ENCODE data around the gene XIAP.
A peak's percentile ranks its signal among the peaks of the same experiment; 100 is the strongest.
"Not testable (repeated sequence)": the region's sequence is repeated elsewhere in the genome, so short reads cannot be mapped to it uniquely, and the experiment has no call there.

The XIAP gene

DNA sequence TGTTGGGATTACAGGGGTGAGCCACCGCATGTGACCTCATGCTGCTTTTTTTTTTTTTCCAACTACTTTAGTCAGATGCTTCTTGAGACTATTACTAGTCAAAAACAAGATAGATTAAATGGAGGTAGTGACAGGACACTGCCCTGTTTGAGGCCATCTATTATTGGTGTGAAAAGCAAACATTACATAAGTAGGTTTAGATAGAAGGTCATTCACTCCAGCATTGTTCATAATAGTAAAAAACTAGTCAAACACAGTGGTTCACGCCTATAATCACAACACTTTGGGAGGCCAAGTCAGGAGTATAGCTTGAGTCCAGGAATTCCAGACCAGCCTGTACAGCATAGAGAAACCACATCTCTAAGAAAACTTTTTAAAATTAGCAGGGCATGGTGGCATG lies 16.3 kb downstream of the XIAP start:
- no peak for DNase-seq (ENCODE audit: low spot score)

DNA sequence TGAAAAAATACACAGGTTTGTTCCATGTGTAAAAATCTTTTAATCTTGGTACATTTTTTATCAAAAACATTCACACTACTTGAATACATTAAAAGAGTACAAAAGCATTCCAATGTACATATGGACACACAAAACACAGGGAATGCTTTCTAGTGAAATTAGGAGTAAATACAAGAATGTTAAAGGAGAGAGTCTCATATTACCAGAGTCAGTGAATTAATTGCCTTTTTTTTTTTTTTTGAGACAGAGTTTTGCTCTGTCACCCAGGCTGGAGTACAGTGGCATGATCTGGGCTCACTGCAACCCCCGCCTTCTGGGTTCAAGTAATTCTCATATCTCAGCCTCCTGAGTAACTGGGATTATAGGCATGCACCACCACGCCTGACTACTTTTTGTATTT lies 17.0 kb downstream of the XIAP start:
- no peak for DNase-seq (ENCODE audit: low spot score)

- no peak for DNase-seq (ENCODE audit: low spot score)
These were observed 18.4 kb downstream of the XIAP start for GRCh38 chrX:123878252-123878721.

- DNase-seq (ENCODE audit: low spot score) = no peak
These were observed 21.5 kb downstream of the XIAP start for GRCh38 chrX:123881330-123881729.

DNA sequence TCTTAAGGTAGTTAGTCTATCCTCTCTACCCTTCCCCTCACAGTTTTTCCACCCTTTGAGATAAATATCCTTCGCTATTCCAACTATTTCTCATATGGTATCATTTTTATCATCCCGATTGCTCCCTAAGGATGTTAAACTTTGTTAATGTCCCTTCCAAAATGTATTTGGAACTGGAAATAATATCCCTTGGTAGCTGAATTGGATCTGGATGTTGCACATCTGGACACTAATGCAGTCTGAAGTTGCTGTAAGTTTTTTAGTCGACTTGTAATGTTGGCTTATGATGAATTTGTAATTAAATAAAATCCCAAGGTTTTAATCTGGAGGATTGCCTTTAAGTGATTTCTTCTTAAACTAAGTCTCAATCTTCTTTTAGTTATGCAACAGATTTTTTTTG lies 22.5 kb downstream of the XIAP start:
- no peak for DNase-seq (ENCODE audit: low spot score)

DNA sequence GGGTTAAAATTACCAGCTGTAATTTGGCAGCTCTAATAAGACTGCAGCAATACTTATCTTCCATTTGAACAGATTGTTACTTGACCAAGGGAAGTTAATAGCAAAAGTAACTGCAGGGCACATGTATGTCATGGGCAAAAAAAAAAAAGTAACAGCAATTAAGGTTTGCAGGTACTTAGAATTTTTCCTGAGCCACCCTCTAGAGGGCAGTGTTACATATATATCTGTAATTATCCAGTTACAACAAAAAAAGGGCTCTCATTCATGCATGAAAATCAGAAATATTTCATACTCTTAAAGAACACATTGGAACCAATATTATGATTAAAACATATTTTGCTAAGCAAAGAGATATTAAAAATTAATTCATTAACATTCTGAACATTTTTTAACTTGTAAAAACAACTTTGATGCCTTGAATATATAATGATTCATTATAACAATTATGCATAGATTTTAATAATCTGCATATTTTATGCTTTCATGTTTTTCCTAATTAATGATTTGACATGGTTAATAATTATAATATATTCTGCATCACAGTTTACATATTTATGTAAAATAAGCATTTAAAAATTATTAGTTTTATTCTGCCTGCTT lies 25.1 kb downstream of the XIAP start:
- DNase-seq (ENCODE audit: low spot score) = no peak

DNA sequence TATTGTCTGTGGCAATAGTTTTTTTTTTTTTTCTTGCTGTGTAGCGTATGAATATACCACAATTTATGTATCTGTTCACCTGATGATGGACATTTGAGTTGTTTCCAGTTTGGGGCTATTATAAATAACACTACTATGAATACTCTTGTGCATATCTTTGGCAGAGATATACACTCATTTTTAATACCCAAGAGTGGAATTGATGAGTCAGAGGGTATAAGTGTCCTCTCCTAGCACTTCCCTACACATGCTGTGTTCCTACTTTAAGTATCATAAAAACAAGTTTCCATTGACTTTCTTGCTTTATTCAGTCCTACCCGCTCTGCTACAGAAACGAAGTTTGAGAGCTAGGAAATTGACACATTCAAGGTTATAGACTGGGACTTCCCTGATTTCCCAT lies 39.8 kb downstream of the XIAP start:
- DNase-seq (ENCODE audit: low spot score) = no peak

DNA sequence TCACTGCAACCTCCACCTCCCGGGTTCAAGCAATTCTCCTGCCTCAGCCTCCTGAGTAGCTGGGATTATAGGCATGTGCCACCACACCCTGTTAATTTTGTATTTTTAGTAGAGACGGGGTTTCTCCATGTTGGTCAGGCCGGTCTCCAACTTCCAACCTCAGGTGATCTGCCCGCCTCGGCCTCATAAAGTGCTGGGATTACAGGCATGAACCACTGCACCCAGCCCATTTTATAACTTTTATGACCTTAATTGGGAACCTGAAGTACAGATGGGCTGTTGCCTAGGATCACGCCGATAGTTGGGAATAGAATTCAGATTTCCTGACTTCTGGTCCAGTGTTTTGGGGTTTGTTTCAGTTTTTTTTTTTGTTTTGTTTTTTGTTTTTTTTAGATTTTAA lies 43.4 kb downstream of the XIAP start:
- not testable (repeated sequence) for DNase-seq (ENCODE audit: low spot score)

DNA sequence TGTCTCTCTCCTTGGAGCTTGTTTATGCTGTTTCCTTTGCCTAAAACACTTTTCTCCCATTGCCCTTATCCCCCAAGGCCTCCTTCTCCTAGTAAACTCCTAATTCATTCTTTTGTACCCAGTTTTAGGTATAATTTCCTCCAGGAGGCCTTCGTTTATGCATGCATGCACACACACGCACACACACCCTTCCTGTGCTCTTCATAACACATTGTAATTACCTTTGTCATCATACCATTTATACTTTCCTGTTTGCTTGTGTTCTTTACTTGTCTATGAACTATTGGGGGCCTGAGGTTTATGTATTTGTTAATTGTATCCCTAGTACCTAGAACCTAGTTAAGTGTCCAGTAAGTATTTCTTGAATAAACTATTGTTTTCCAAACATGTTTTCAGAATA lies 45.5 kb downstream of the XIAP start:
- DNase-seq (ENCODE audit: low spot score) = no peak

DNA sequence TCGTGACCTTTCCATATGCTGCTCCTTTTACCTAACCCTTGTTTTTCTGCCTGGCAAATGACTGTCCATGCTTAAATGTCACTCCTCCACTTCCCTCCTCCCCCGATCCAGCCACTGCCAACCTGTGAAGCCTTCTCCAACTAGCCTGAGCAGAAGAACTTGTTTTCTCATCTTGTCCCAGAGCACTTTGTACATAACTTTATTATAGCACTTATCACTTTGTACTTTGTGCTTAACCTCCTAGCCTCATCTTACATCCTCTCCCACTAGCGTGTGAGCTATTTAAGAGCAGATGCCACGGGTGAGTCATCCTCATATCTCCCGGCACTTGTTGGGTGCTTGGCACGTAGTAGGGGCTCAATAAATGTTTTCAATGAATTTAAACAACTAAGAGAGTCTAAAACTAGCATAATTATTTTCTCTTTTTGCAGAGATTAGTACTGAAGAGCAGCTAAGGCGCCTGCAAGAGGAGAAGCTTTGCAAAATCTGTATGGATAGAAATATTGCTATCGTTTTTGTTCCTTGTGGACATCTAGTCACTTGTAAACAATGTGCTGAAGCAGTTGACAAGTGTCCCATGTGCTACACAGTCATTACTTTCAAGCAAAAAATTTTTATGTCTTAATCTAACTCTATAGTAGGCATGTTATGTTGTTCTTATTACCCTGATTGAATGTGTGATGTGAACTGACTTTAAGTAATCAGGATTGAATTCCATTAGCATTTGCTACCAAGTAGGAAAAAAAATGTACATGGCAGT lies 46.9 kb downstream of the XIAP start:
- DNase-seq (ENCODE audit: low spot score) = no peak

GRCh38 chrX:123909523-123909922 lies 49.7 kb downstream of the XIAP start:
- DNase-seq (ENCODE audit: low spot score) = no peak

GRCh38 chrX:123917069-123917468 lies 57.2 kb downstream of the XIAP start:
- no peak for DNase-seq (ENCODE audit: low spot score)

GRCh38 chrX:123918106-123918721 lies 58.4 kb downstream of the XIAP start:
- DNase-seq (ENCODE audit: low spot score) = no peak

GRCh38 chrX:123920105-123920785 lies 60.4 kb downstream of the XIAP start:
- DNase-seq (ENCODE audit: low spot score) = no peak

- DNase-seq (ENCODE audit: low spot score) = no peak
These were observed 63.4 kb downstream of the XIAP start for GRCh38 chrX:123923211-123923610.

DNA sequence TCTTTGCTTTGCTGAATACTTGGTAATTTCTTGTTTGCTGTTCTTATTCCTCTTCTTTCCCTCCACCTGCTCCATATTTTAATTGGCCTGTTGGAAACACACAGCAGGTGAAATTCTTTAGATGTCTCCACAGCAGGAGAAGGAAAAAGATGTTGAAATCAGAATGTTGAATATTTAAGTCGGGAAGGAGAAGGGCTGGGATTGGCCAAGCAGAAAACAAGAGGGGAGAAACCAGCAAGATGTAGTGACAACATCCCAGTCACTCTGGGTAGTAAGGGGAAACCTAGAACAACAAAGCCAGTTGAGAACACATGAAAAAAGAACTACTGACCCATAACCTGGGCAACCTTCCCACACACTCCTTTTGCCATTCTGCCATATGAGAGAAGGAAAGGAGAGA lies 64.3 kb downstream of the XIAP start:
- DNase-seq (ENCODE audit: low spot score) = no peak

GRCh38 chrX:123927845-123928244 lies 68.0 kb downstream of the XIAP start:
- no peak for DNase-seq (ENCODE audit: low spot score)

GRCh38 chrX:123932055-123932454 lies 72.2 kb downstream of the XIAP start:
- DNase-seq (ENCODE audit: low spot score) = not testable (repeated sequence)

- DNase-seq (ENCODE audit: low spot score) = no peak
These were observed 83.2 kb downstream of the XIAP start for GRCh38 chrX:123943074-123943473.

DNA sequence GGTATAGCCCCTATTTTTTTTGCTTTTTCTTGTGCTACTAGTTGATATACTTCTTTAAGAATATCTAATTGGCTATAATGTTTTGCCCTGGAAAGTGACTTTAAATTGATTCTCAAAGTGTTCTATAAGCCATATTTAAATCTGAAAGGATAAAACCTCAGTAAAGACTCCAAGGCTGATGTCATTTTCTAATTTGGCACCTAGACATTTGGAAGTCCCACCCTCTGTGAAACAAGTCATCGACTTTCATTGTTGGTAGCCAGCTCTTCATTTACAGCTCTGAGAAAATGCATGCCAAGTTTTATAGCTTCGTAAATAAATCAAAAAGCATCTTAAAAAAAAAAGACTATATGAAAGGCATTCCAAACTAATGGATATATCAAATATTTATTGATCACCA lies 83.6 kb downstream of the XIAP start:
- no peak for DNase-seq (ENCODE audit: low spot score)

DNA sequence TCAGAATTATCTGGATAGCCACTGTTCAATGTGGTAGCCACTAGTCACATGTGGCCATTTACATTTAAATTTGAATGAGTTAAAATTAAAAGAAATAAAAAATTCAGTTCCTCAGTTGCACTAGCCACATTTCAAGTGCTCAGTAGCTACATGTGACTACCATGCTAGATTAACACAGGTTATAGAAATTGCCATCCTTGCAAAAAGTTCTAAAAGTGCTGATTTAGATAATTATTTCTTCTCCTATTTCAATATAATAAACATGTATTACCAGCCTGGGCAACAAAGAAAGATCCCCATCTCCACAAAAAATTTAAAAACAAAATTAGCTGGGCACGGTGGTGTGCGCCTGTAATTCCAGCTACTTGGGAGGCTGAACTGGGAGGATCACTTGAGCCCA lies 90.0 kb downstream of the XIAP start:
- DNase-seq (ENCODE audit: low spot score) = no peak

- DNase-seq (ENCODE audit: low spot score) = peak; percentile 53
These were observed 99.6 kb downstream of the XIAP start for GRCh38 chrX:123959281-123960063.

Measured in ecto neural progenitor cell (in vitro differentiated cells).